ENCODE measurements around the gene HOXB4. TPM values are rescaled to one million over a fixed set of nuclear protein-coding genes. Genes with fewer than 3 reads are reported as not detected.

Gene HOXB4
- total RNA-seq, 1 experiment from 2014 or later = 11.3 TPM

DNA sequence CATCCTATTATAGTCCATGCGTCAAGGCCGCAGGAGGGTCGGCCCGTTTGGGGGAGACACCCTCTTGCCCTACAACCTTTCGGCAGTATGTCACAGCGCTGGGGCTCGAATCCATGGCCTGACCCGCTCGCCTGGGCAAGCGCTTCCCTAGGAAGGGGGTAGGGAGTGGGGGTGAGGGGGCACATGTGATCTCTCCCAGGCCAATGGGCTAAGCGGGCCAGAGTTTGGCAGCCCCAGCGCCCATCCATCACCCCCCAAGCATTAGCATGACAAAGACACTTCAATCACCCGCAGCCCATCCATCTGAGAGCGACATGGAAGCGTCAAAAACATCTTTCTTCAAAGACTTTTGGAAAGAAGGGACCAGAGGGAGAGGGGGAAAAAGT lies 47.3 kb downstream of the HOXB4 start, which contains the start of gene HOXB1:
Gene HOXB1, minus strand, starts transcription at position 125 of the 386 bp plus-strand sequence. Its CDS starts 107 bp downstream, at position 18.
- BruUV-seq (replicated peaks) = no TSS peak

DNA sequence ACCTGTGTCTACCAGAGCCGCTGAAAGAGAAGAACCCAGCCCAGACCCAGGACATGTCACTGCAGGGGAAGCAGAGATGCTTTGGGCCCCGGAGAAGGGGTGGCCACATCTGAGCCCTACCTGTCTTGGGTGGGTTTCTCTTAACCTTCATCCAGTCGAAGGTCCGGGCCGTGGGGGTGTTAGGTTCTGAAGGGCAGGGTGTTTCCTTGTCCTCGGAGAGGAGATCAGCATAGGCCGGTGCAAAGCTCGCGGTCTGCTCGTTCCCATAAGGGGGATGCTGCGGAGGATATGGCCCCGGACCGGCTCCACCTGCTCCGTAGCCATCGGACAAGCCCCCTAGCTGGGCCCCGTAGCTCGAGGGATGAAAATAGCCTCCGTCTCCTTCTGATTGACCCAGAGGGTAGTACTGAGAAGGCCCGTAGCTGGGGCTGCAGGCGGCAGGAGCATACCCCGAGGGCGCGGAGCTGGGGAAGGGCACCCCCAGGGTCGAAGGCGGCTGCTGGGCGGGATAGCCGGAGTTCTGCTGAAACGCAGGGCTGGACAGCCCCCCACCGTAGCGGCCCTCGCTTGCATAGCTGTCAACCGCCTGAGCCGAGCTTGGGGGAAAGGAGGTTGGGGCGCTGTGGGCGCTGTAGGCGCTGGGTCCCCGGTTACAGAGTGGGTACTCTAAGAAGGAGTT lies 47.8 kb downstream of the HOXB4 start:
- ATAC-seq (no peak), DNase-seq (ENCODE audit: low read depth, low spot score) (no peak)
- no TSS peak for BruUV-seq (replicated peaks)
- no peak overlapping the region for H3K27ac ChIP-seq (ENCODE audit: low read depth, low read length)
- no peaks in the 10 kb centered on the region for H3K9me3 ChIP-seq (ENCODE audit: control insufficient read depth in 1 of 2, insufficient read depth in 1 of 2, low read depth in 1 of 2, low read length in 2 of 2)
- POLR2A ChIA-PET = no interaction called here
- intact Hi-C loops (cut with micrococcal nuclease) = no loop called here
- CTCF ChIA-PET = no interaction called here
- no peak overlapping the region for H2AFZ ChIP-seq (ENCODE audit: low read depth, low read length, poor library complexity, severe bottlenecking)
- RAD21 ChIA-PET (ENCODE audit: low non-redundant PET in 1 of 2, low total read pairs in 2 of 2, uncharacterized antibody in 2 of 2, unreplicated experiment in 2 of 2) = no interaction called here
- H4K20me1 ChIP-seq (ENCODE audit: insufficient read depth) = no peaks in the 10 kb centered on the region
- peaks cover 0 to 7% of the 10 kb centered on the region in 2 experiments; a peak in 2 of 4 replicates for H3K4me1 ChIP-seq (ENCODE audit: control insufficient read depth in 1 of 2, insufficient read depth in 2 of 2, low read length in 2 of 2)
- H3K79me2 ChIP-seq (ENCODE audit: insufficient read depth, low read length) = no peaks in the 10 kb centered on the region
- H3K4me2 ChIP-seq (ENCODE audit: low read length) = no peak overlapping the region
- no peaks in the 10 kb centered on the region for H3K9me2 ChIP-seq (ENCODE audit: insufficient read depth)
- TF ChIP-seq POLR2AphosphoS5 (IDR thresholded peaks at IDR 0.05; ENCODE audit: low read depth, low read length) (no peak), EZH2 (IDR thresholded peaks at IDR 0.05) (no peak), SIN3A (IDR thresholded peaks at IDR 0.05; ENCODE audit: low read depth) (no peak), EGR1 (IDR thresholded peaks at IDR 0.05; ENCODE audit: low read depth) (no peak)
- TF ChIP-seq, protein P1, sequence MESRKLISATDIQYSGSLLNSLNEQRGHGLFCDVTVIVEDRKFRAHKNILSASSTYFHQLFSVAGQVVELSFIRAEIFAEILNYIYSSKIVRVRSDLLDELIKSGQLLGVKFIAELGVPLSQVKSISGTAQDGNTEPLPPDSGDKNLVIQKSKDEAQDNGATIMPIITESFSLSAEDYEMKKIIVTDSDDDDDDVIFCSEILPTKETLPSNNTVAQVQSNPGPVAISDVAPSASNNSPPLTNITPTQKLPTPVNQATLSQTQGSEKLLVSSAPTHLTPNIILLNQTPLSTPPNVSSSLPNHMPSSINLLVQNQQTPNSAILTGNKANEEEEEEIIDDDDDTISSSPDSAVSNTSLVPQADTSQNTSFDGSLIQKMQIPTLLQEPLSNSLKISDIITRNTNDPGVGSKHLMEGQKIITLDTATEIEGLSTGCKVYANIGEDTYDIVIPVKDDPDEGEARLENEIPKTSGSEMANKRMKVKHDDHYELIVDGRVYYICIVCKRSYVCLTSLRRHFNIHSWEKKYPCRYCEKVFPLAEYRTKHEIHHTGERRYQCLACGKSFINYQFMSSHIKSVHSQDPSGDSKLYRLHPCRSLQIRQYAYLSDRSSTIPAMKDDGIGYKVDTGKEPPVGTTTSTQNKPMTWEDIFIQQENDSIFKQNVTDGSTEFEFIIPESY (IDR thresholded peaks at IDR 0.05; ENCODE audit: extremely low read depth, insufficient replicate concordance, low read length) = no peak
- no peak overlapping the region for H3K4me3 ChIP-seq (replicated peaks in 1 of 2; ENCODE audit: low read depth in 1 of 2, low read length in 2 of 2)
- no peaks in the 10 kb centered on the region for H3K27me3 ChIP-seq (ENCODE audit: insufficient read depth, low read length)
- H3K9ac ChIP-seq (ENCODE audit: low read length) = no peak overlapping the region
- H3K36me3 ChIP-seq (ENCODE audit: control insufficient read depth in 1 of 2, insufficient read depth in 2 of 2, low read length in 2 of 2) = no peaks in the 10 kb centered on the region

More for the DNA sequence above, 47.3 kb downstream of the HOXB4 start, which contains the start of gene HOXB1:
- ChIA-PET POLR2A (no interaction called here), RAD21 (ENCODE audit: low non-redundant PET in 1 of 2, low total read pairs in 2 of 2, uncharacterized antibody in 2 of 2, unreplicated experiment in 2 of 2) (no interaction called here), CTCF (no interaction called here)
- Histone ChIP-seq H3K9me3 (ENCODE audit: control insufficient read depth in 1 of 2, insufficient read depth in 1 of 2, low read depth in 1 of 2, low read length in 2 of 2) (no peaks in the 10 kb centered on the region), H3K9me2 (ENCODE audit: insufficient read depth) (no peaks in the 10 kb centered on the region), H2AFZ (ENCODE audit: low read depth, low read length, poor library complexity, severe bottlenecking) (no peak within 1 kb of the TSS), H3K4me2 (ENCODE audit: low read length) (no peak within 1 kb of the TSS), H3K9ac (ENCODE audit: low read length) (no peak within 1 kb of the TSS), H3K27me3 (ENCODE audit: insufficient read depth, low read length) (no peaks in the 10 kb centered on the region), H3K27ac (ENCODE audit: low read depth, low read length) (no peak within 1 kb of the TSS), H3K79me2 (ENCODE audit: insufficient read depth, low read length) (no peaks in the 10 kb centered on the region), H3K4me1 (ENCODE audit: control insufficient read depth in 1 of 2, insufficient read depth in 2 of 2, low read length in 2 of 2) (peaks cover 0 to 7% of the 10 kb centered on the region in 2 experiments; a peak in 2 of 4 replicates), H4K20me1 (ENCODE audit: insufficient read depth) (no peaks in the 10 kb centered on the region), H3K36me3 (ENCODE audit: control insufficient read depth in 1 of 2, insufficient read depth in 2 of 2, low read length in 2 of 2) (no peaks in the 10 kb centered on the region), H3K4me3 (replicated peaks in 1 of 2; ENCODE audit: low read depth in 1 of 2, low read length in 2 of 2) (no peak within 1 kb of the TSS)
- TF ChIP-seq ELF1 (IDR thresholded peaks at IDR 0.05; ENCODE audit: borderline replicate concordance, low read depth) = no peak
- TF ChIP-seq CEBPB (IDR thresholded peaks at IDR 0.05; ENCODE audit: low read depth) = no peak
- TF ChIP-seq, protein P2, sequence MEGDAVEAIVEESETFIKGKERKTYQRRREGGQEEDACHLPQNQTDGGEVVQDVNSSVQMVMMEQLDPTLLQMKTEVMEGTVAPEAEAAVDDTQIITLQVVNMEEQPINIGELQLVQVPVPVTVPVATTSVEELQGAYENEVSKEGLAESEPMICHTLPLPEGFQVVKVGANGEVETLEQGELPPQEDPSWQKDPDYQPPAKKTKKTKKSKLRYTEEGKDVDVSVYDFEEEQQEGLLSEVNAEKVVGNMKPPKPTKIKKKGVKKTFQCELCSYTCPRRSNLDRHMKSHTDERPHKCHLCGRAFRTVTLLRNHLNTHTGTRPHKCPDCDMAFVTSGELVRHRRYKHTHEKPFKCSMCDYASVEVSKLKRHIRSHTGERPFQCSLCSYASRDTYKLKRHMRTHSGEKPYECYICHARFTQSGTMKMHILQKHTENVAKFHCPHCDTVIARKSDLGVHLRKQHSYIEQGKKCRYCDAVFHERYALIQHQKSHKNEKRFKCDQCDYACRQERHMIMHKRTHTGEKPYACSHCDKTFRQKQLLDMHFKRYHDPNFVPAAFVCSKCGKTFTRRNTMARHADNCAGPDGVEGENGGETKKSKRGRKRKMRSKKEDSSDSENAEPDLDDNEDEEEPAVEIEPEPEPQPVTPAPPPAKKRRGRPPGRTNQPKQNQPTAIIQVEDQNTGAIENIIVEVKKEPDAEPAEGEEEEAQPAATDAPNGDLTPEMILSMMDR (IDR thresholded peaks at IDR 0.05 in 2 of 3, conservative IDR thresholded peaks at IDR 0.05 in 1 of 3; ENCODE audit: borderline replicate concordance in 1 of 3, insufficient read depth in 1 of 3, low read depth in 2 of 3, low read length in 2 of 3) = no peak
- no peak for TF ChIP-seq SP1 (IDR thresholded peaks at IDR 0.05; ENCODE audit: low read depth)
- no peak for TF ChIP-seq SRF (IDR thresholded peaks at IDR 0.05; ENCODE audit: low read depth)
- TF ChIP-seq JUND (IDR thresholded peaks at IDR 0.05) = no peak
- TF ChIP-seq TCF7L2 (IDR thresholded peaks at IDR 0.05; ENCODE audit: borderline replicate concordance, extremely low read depth, insufficient read depth, insufficient read length) = no peak
- ATAC-seq (no peak), DNase-seq (ENCODE audit: low read depth, low spot score) (no peak)
- intact Hi-C loops (cut with micrococcal nuclease) = no loop called here
